ENCODE results near the gene CLRN3.

GRCh38 chr10:127920306-127921074, 27.7 kb upstream of the CLRN3 start:
- TF ChIP-seq POLR2A (IDR thresholded peaks at IDR 0.05; ENCODE audit: low read depth, low read length) (no peak), POLR2AphosphoS5 (IDR thresholded peaks at IDR 0.05; ENCODE audit: low read depth, low read length) (no peak), TAF1 (IDR thresholded peaks at IDR 0.05; ENCODE audit: borderline replicate concordance, low read depth, low read length) (no peak)
